NB4 (cell line): ENCODE measurements around the gene GALNT2.

Source experiments
- CTCF ChIP-seq: IDR thresholded peaks from one replicate; pipeline ENCODE4 v1.5.1; 2012; ENCODE audit warnings: low read depth, low read length
- MAX ChIP-seq: IDR thresholded peaks from 2 replicates; pipeline ENCODE4 v1.6.1; 2011; ENCODE audit warnings: low read depth, low read length
- MYC ChIP-seq: IDR thresholded peaks from 2 replicates; pipeline ENCODE4 v1.6.1; 2011; ENCODE audit warnings: low read depth, low read length
- POLR2A ChIP-seq: IDR thresholded peaks from 2 replicates; pipeline ENCODE4 v1.6.1; 2011; ENCODE audit warnings: mild to moderate bottlenecking; ENCODE audit not compliant: insufficient read length; ENCODE audit errors: extremely low read depth

GRCh38 chr1:230094746-230095145, 27.7 kb downstream of the GALNT2 start:
- TF ChIP-seq CTCF, result no peak
- TF ChIP-seq MAX, result no peak
- TF ChIP-seq MYC, result no peak
- no peak for TF ChIP-seq POLR2A
